Keratinocyte (primary cell): ENCODE results near the gene NAPA. TPM values are rescaled to one million over a fixed set of nuclear protein-coding genes. Genes with fewer than 3 reads are reported as not detected.

Experiments used
- DNase-seq: peaks from one replicate; pipeline ENCODE4 v3.0.0-alpha.2; 2011; ENCODE audit warnings: low read depth, missing footprints, low spot score
- FAIRE-seq: peaks from 2 replicates; lab custom pipeline; 2011; peaks lifted over from hg19 to GRCh38; lab: Jason Lieb, UNC
- H2AFZ ChIP-seq: 2 replicates; pipeline ENCODE4 v1.6.0; 2012; ENCODE audit warnings: low read length, control low read depth, inconsistent platforms; ENCODE audit not compliant: control insufficient read depth
- H3K27ac ChIP-seq: 2 replicates; pipeline ENCODE4 v1.5.1; 2011; ENCODE audit warnings: low read length; ENCODE audit not compliant: control insufficient read depth, insufficient read depth
- H3K27me3 ChIP-seq: 3 replicates; pipeline ENCODE4 v1.6.0; 2011; ENCODE audit warnings: low read length; ENCODE audit not compliant: control insufficient read depth, insufficient read depth; ENCODE audit errors: extremely low read depth
- H3K36me3 ChIP-seq, 2 experiments: 2 replicates in 1 of 2; 3 replicates in 1 of 2; pipeline ENCODE4 v1.5.1; 2011; ENCODE audit warnings: low read length in 2 of 2, mild to moderate bottlenecking in 1 of 2; ENCODE audit not compliant: control insufficient read depth in 2 of 2, insufficient read depth in 2 of 2; ENCODE audit errors: extremely low read depth in 1 of 2
- H3K4me1 ChIP-seq: 3 replicates; pipeline ENCODE4 v1.5.1; 2011; ENCODE audit warnings: low read length; ENCODE audit not compliant: control insufficient read depth, insufficient read depth; ENCODE audit errors: extremely low read depth
- H3K4me2 ChIP-seq: 3 replicates; pipeline ENCODE4 v1.6.0; 2011; ENCODE audit warnings: low read depth, low read length; ENCODE audit not compliant: control insufficient read depth, insufficient read depth; ENCODE audit errors: extremely low read depth
- H3K4me3 ChIP-seq, 3 experiments: fragments of 200-600 bp in 1 of 3; sonication (generic) in 1 of 3; 2 replicates in 2 of 3; 3 replicates in 1 of 3; pipeline ENCODE4 v1.5.1; 2011 to 2016; ENCODE audit warnings: low read length in 3 of 3, mild to moderate bottlenecking in 3 of 3, control low read depth in 2 of 3, inconsistent platforms in 1 of 3, low read depth in 1 of 3, mixed read lengths in 1 of 3, mixed run types in 1 of 3, moderate library complexity in 1 of 3; ENCODE audit not compliant: control insufficient read depth in 2 of 3, insufficient read depth in 2 of 3; ENCODE audit errors: extremely low read depth in 1 of 3
- H3K79me2 ChIP-seq: 2 replicates; pipeline ENCODE4 v1.6.0; 2012; ENCODE audit warnings: low read length; ENCODE audit not compliant: control insufficient read depth, insufficient read depth
- H3K9ac ChIP-seq: 3 replicates; pipeline ENCODE4 v1.6.0; 2011; ENCODE audit warnings: low read length; ENCODE audit not compliant: control insufficient read depth, insufficient read depth; ENCODE audit errors: extremely low read depth
- H3K9me1 ChIP-seq: 3 replicates; pipeline ENCODE4 v1.6.0; 2011; ENCODE audit warnings: low read length; ENCODE audit not compliant: control insufficient read depth, insufficient read depth; ENCODE audit errors: extremely low read depth
- H3K9me3 ChIP-seq: 2 replicates; pipeline ENCODE4 v1.5.1; 2012; ENCODE audit warnings: low read depth, low read length; ENCODE audit not compliant: control insufficient read depth
- H4K20me1 ChIP-seq: 3 replicates; pipeline ENCODE4 v1.6.0; 2011; ENCODE audit warnings: low read length; ENCODE audit not compliant: control insufficient read depth, insufficient read depth; ENCODE audit errors: extremely low read depth
- CTCF ChIP-seq, 3 experiments: IDR thresholded peaks in 1 of 3; conservative IDR thresholded peaks in 1 of 3; optimal IDR thresholded peaks in 1 of 3; 2 replicates in 2 of 3; 3 replicates in 1 of 3; pipeline versions ENCODE3 to v1.5.1; 2011; ENCODE audit warnings: low read length in 3 of 3, mild to moderate bottlenecking in 3 of 3, moderate library complexity in 2 of 3, control low read depth in 1 of 3, inconsistent platforms in 1 of 3; ENCODE audit not compliant: insufficient read depth in 2 of 3; ENCODE audit errors: extremely low read depth in 1 of 3
- EZH2 ChIP-seq: IDR thresholded peaks from one replicate; pipeline ENCODE4 v1.6.1; 2012; ENCODE audit warnings: inconsistent platforms, mild to moderate bottlenecking, low read length, moderate library complexity
- dilution Hi-C: fragments of 300-500 bp; cut with MboI; formaldehyde crosslinking; loops from one replicate; pipeline ENCODE4 v1.7.0; 2020; ENCODE audit warnings: low sequenced_read_pairs; ENCODE audit not compliant: extremely low pct_ligation_motif_present
- polyA plus RNA-seq, 5 experiments: library from polyadenylated mRNA; depleted of rRNA in 3 of 5; stranded (reverse) in 3 of 5; stranded (forward) in 1 of 5; unstranded in 1 of 5; fragments of >200 nt; gene quantifications; 1 replicate in 1 of 5; 2 replicates in 3 of 5; 3 replicates in 1 of 5; pipeline versions ENCODE4 v1.2.1 to v1.2.3, GENCODE V29; 2011 to 2012; ENCODE audit warnings: missing spikeins in 2 of 5, low read depth in 1 of 5, low replicate concordance in 1 of 5

Gene NAPA
- polyA plus RNA-seq, 1 donor (not counting 4 experiments of a cell fraction or from before 2014, with no cell fraction given) = 89.0 TPM

GRCh38 chr19:47443331-47443730, 71.5 kb downstream of the NAPA start:
- no peak overlapping the region for H3K4me3 ChIP-seq
- no peaks in the 10 kb centered on the region for H3K79me2 ChIP-seq
- DNase-seq = no peak
- dilution Hi-C loops = no loop called here
- H3K4me1 ChIP-seq = peaks cover 3% of the 10 kb centered on the region
- no peaks in the 10 kb centered on the region for H3K9me3 ChIP-seq
- no peak for FAIRE-seq
- no peak overlapping the region for H2AFZ ChIP-seq
- H3K9me1 ChIP-seq = no peaks in the 10 kb centered on the region
- no peak overlapping the region for H3K27ac ChIP-seq
- no peaks in the 10 kb centered on the region for H3K36me3 ChIP-seq
- no peak overlapping the region for H3K4me2 ChIP-seq
- no peak for TF ChIP-seq CTCF (optimal IDR thresholded peaks at IDR 0.05 in 1 of 3, IDR thresholded peaks at IDR 0.05 in 1 of 3, conservative IDR thresholded peaks at IDR 0.05 in 1 of 3; ENCODE audit: extremely low read depth in 1 of 3, insufficient read depth in 2 of 3, low read length in 3 of 3)
- no peak for TF ChIP-seq EZH2
- no peak overlapping the region for H3K9ac ChIP-seq
- H3K27me3 ChIP-seq = peaks cover 48% of the 10 kb centered on the region
- H4K20me1 ChIP-seq = peaks cover 2% of the 10 kb centered on the region

GRCh38 chr19:47438793-47439220, 76.1 kb downstream of the NAPA start:
- FAIRE-seq (no peak), DNase-seq (no peak)
- no peak overlapping the region for H2AFZ ChIP-seq
- no peak overlapping the region for H3K4me2 ChIP-seq
- H3K9me1 ChIP-seq = no peaks in the 10 kb centered on the region
- H3K36me3 ChIP-seq = no peaks in the 10 kb centered on the region
- TF ChIP-seq EZH2 = no peak
- TF ChIP-seq CTCF (optimal IDR thresholded peaks at IDR 0.05 in 1 of 3, IDR thresholded peaks at IDR 0.05 in 1 of 3, conservative IDR thresholded peaks at IDR 0.05 in 1 of 3; ENCODE audit: extremely low read depth in 1 of 3, insufficient read depth in 2 of 3, low read length in 3 of 3) = no peak
- dilution Hi-C loops = no loop called here
- no peak overlapping the region for H3K4me3 ChIP-seq
- H3K79me2 ChIP-seq = no peaks in the 10 kb centered on the region
- H3K9me3 ChIP-seq = no peaks in the 10 kb centered on the region
- H3K27me3 ChIP-seq = peaks cover 16% of the 10 kb centered on the region
- H3K4me1 ChIP-seq = no peaks in the 10 kb centered on the region
- no peak overlapping the region for H3K27ac ChIP-seq
- H4K20me1 ChIP-seq = no peaks in the 10 kb centered on the region
- no peak overlapping the region for H3K9ac ChIP-seq

Other genes starting within 250 kb of the NAPA start
- gene INAFM1, start 240.2 kb downstream of the NAPA start, polyA plus RNA-seq = 0.35 to 0.68 TPM (median 0.50 TPM) in 3 replicates
- 0.15 to 0.63 TPM (median 0.42 TPM) in 3 replicates for gene C5AR1, start 205.2 kb downstream of the NAPA start, polyA plus RNA-seq
- gene C5AR2, start 182.9 kb downstream of the NAPA start, polyA plus RNA-seq = 0.01 TPM in 1 of 3 replicates, not detected in the others
- gene DHX34, start 165.7 kb downstream of the NAPA start, polyA plus RNA-seq = 6.4 to 9.1 TPM (median 8.9 TPM) in 3 replicates
- gene MEIS3, start 95.5 kb downstream of the NAPA start, polyA plus RNA-seq = 1.7 to 4.3 TPM (median 3.0 TPM) in 3 replicates
- 0.03 to 0.17 TPM (median 0.04 TPM) in 3 replicates for gene SLC8A2, start 43.2 kb downstream of the NAPA start, polyA plus RNA-seq
- 7.0 to 10.2 TPM (median 7.3 TPM) in 3 replicates for gene KPTN, start 30.8 kb downstream of the NAPA start, polyA plus RNA-seq
- not detected in 3 replicates for gene ZNF541, start 58.1 kb upstream of the NAPA start, polyA plus RNA-seq
- 0.28 to 0.50 TPM (median 0.42 TPM) in 3 replicates for gene BICRA, start 94.1 kb upstream of the NAPA start, polyA plus RNA-seq
- 18.3 to 48.5 TPM (median 23.7 TPM) in 3 replicates for gene EHD2, start 198.4 kb upstream of the NAPA start, polyA plus RNA-seq
- gene NOP53, start 230.5 kb upstream of the NAPA start, polyA plus RNA-seq = 64.5 to 80.2 TPM (median 73.9 TPM) in 3 replicates